Endothelial cell of umbilical vein (primary cell): Measurements from ENCODE around the gene SLC1A3. TPM values are rescaled to one million over a fixed set of nuclear protein-coding genes. Genes with fewer than 3 reads are reported as not detected.

Source experiments
- BruUV-seq: library from RNA; stranded (reverse); fragments of 400-500 nt; replicated peaks from 2 replicates; lab custom pipeline; 2021; lab: Mats Ljungman, UMichigan
- CTCF ChIA-PET: fragments of 300-600, 350-600 bp; sonication (Branson Sonifier 250); formaldehyde crosslinking; loops from one replicate; lab custom pipeline; 2021; ENCODE audit warnings: antibody characterized with exemption, inconsistent platforms; lab: Charles Lee
- POLR2A ChIA-PET: fragments of 300-600, 350-600 bp; sonication (Branson Sonifier 250); formaldehyde crosslinking; loops from one replicate; lab custom pipeline; 2021; ENCODE audit warnings: antibody characterized with exemption, inconsistent platforms; lab: Charles Lee
- DNase-seq: peaks from one replicate; pipeline ENCODE4 v3.0.0-alpha.2; 2011; ENCODE audit warnings: low read depth, low spot score
- FAIRE-seq: peaks from 2 replicates; lab custom pipeline; 2011; peaks lifted over from hg19 to GRCh38; lab: Jason Lieb, UNC
- H2AFZ ChIP-seq: 2 replicates; pipeline ENCODE4 v1.6.0; 2012; ENCODE audit warnings: low read depth, low read length, control low read depth, inconsistent platforms
- H3K27ac ChIP-seq: 2 replicates; pipeline ENCODE4 v1.5.1; 2011; ENCODE audit warnings: low read depth, mild to moderate bottlenecking, control low read depth, low read length, moderate library complexity; ENCODE audit not compliant: insufficient read depth
- H3K27me3 ChIP-seq, 2 experiments: 2 replicates each; pipeline versions ENCODE4 v1.6.0 to v1.6.1; 2011; ENCODE audit warnings: low read length in 2 of 2, mixed read lengths in 1 of 2; ENCODE audit not compliant: control insufficient read depth in 2 of 2, insufficient read depth in 2 of 2
- H3K36me3 ChIP-seq, 2 experiments: 2 replicates in 1 of 2; 3 replicates in 1 of 2; pipeline ENCODE4 v1.5.1; 2011; ENCODE audit warnings: low read length in 2 of 2, mild to moderate bottlenecking in 1 of 2, moderate library complexity in 1 of 2; ENCODE audit not compliant: control insufficient read depth in 2 of 2, insufficient read depth in 2 of 2; ENCODE audit errors: extremely low read depth in 1 of 2
- H3K4me1 ChIP-seq: 3 replicates; pipeline ENCODE4 v1.5.1; 2011; ENCODE audit warnings: mild to moderate bottlenecking, low read length; ENCODE audit not compliant: control insufficient read depth, insufficient read depth; ENCODE audit errors: extremely low read depth
- H3K4me2 ChIP-seq: 2 replicates; pipeline ENCODE4 v1.6.1; 2011; ENCODE audit warnings: low read length, control low read depth, mixed read lengths; ENCODE audit not compliant: insufficient read depth
- H3K4me3 ChIP-seq, 3 experiments: fragments of 200-600 bp in 1 of 3; sonication (generic), shearing (Covaris generic) in 1 of 3; replicated peaks in 1 of 3; 2 replicates each; pipeline ENCODE4 v1.5.1; 2011 to 2016; ENCODE audit warnings: control low read depth in 3 of 3, low read length in 3 of 3, mild to moderate bottlenecking in 2 of 3, inconsistent platforms in 1 of 3, low read depth in 1 of 3, moderate library complexity in 1 of 3; ENCODE audit not compliant: insufficient read depth in 1 of 3
- H3K79me2 ChIP-seq: 2 replicates; pipeline ENCODE4 v1.6.0; 2012; ENCODE audit warnings: low read length, inconsistent platforms; ENCODE audit not compliant: control insufficient read depth, insufficient read depth
- H3K9ac ChIP-seq: replicated peaks from 2 replicates; pipeline ENCODE3; 2011; ENCODE audit warnings: low read length, control low read depth; ENCODE audit not compliant: insufficient read depth; ENCODE audit errors: extremely low read depth
- H3K9me1 ChIP-seq: replicated peaks from 3 replicates; pipeline ENCODE4 v1.6.0; 2011; ENCODE audit warnings: mild to moderate bottlenecking, low read length; ENCODE audit not compliant: control insufficient read depth, insufficient read depth; ENCODE audit errors: extremely low read depth
- H3K9me3 ChIP-seq: replicated peaks from 2 replicates; pipeline ENCODE4 v1.5.1; 2012; ENCODE audit warnings: low read length, inconsistent platforms; ENCODE audit not compliant: control insufficient read depth, insufficient read depth
- H4K20me1 ChIP-seq: replicated peaks from 2 replicates; pipeline ENCODE3; 2011; ENCODE audit warnings: mild to moderate bottlenecking, low read length; ENCODE audit not compliant: control insufficient read depth, insufficient read depth; ENCODE audit errors: extremely low read depth
- EZH2 ChIP-seq: IDR thresholded peaks from 2 replicates; pipeline ENCODE4 v1.6.1; 2012; ENCODE audit warnings: borderline replicate concordance, low read depth, mild to moderate bottlenecking, moderate library complexity, low read length, inconsistent platforms; ENCODE audit not compliant: severe bottlenecking
- FOS ChIP-seq: IDR thresholded peaks from 2 replicates; pipeline ENCODE4 v1.6.1; 2011; ENCODE audit warnings: mild to moderate bottlenecking, low read length, moderate library complexity, borderline replicate concordance; ENCODE audit not compliant: insufficient read depth
- GATA2 ChIP-seq: IDR thresholded peaks from 2 replicates; pipeline ENCODE4 v1.7.0; 2011; ENCODE audit warnings: low read depth, mild to moderate bottlenecking, moderate library complexity, mixed read lengths, low read length; ENCODE audit not compliant: insufficient read length, insufficient read depth
- JUN ChIP-seq: IDR thresholded peaks from 2 replicates; pipeline ENCODE4 v1.6.1; 2011; ENCODE audit warnings: borderline replicate concordance, low read depth; ENCODE audit not compliant: insufficient read length, insufficient read depth
- MYC ChIP-seq: IDR thresholded peaks from one replicate; pipeline ENCODE4 v1.6.1; 2011; ENCODE audit warnings: mild to moderate bottlenecking, low read depth, low read length
- POLR2A ChIP-seq: IDR thresholded peaks from 2 replicates; pipeline ENCODE4 v1.6.1; 2012; ENCODE audit warnings: low read depth, mild to moderate bottlenecking, control low read depth, low read length
- POLR2AphosphoS5 ChIP-seq: IDR thresholded peaks from 2 replicates; pipeline ENCODE4 v1.6.1; 2012; ENCODE audit warnings: low read depth, mild to moderate bottlenecking, control low read depth, low read length, moderate library complexity; ENCODE audit not compliant: insufficient read depth
- dilution Hi-C: fragments of 300-500 bp; cut with MboI; formaldehyde crosslinking; loops from one replicate; pipeline ENCODE4 v1.15.0; 2019; ENCODE audit warnings: low sequenced_read_pairs; ENCODE audit not compliant: extremely low pct_ligation_motif_present
- intact Hi-C: fragments of 100-400 bp; cut with micrococcal nuclease; formaldehyde crosslinking; loops from one replicate; pipeline ENCODE4 v1.10.0; 2022
- polyA plus RNA-seq, 4 experiments: library from polyadenylated mRNA; depleted of rRNA in 3 of 4; stranded (reverse) in 3 of 4; unstranded in 1 of 4; fragments of >200 nt; gene quantifications; 2 replicates each; pipeline versions ENCODE4 v1.2.1 to v1.2.3, GENCODE V29; 2011 to 2012; ENCODE audit warnings: missing spikeins in 1 of 4
- total RNA-seq: library from RNA; stranded (reverse); gene quantifications from 2 replicates; pipeline ENCODE4 v1.2.3, GENCODE V29; 2021
- TF ChIP-seq, protein P1 (sequence below): IDR thresholded peaks from 2 replicates; pipeline ENCODE4 v1.6.1; 2011; ENCODE audit not compliant: insufficient read depth, insufficient read length
- TF ChIP-seq, protein P2 (sequence below), 2 donors: IDR thresholded peaks; 1 replicate in 1 of 2; 2 replicates in 1 of 2; pipeline ENCODE4 v1.5.1; 2011; ENCODE audit warnings: low read length in 2 of 2, mild to moderate bottlenecking in 2 of 2, moderate library complexity in 2 of 2, control low read depth in 1 of 2, inconsistent platforms in 1 of 2, low read depth in 1 of 2; ENCODE audit not compliant: insufficient read depth in 1 of 2; ENCODE audit errors: extremely low read depth in 1 of 2

The SLC1A3 gene
- total and polyA plus RNA-seq, 2 donors (not counting 3 experiments of a cell fraction or from before 2014, with no cell fraction given): 0.36 TPM; not detected in 1

GRCh38 chr5:36680066-36680465 lies 73.7 kb downstream of the SLC1A3 start:
- dilution Hi-C loops (no loop called here), intact Hi-C loops (no loop called here)
- H3K4me2 ChIP-seq: no peak overlapping the region
- no peaks in the 10 kb centered on the region for H3K79me2 ChIP-seq
- TF ChIP-seq POLR2A (no peak), GATA2 (no peak), JUN (no peak)
- no peak overlapping the region for H3K9ac ChIP-seq
- H3K9me3 ChIP-seq: no peaks in the 10 kb centered on the region
- BruUV-seq: no TSS peak
- no peak overlapping the region for H3K4me3 ChIP-seq
- FAIRE-seq (no peak), DNase-seq (no peak)
- no peak overlapping the region for H2AFZ ChIP-seq
- CTCF ChIA-PET: interaction anchor here (0.6 kb wide), 1 partner anchor 97 kb away, joined by 3 read pairs; no protein-coding TSS in a partner anchor
- H3K36me3 ChIP-seq: no peaks in the 10 kb centered on the region
- no peaks in the 10 kb centered on the region for H3K4me1 ChIP-seq
- H3K9me1 ChIP-seq: no peaks in the 10 kb centered on the region
- POLR2A ChIA-PET: no interaction called here
- H4K20me1 ChIP-seq: no peaks in the 10 kb centered on the region
- peaks cover 0 to 2% of the 10 kb centered on the region in 2 experiments for H3K27me3 ChIP-seq
- H3K27ac ChIP-seq: no peak overlapping the region

GRCh38 chr5:36681711-36682110 lies 75.3 kb downstream of the SLC1A3 start:
- dilution Hi-C loops: no loop called here
- Histone ChIP-seq H3K36me3 (no peaks in the 10 kb centered on the region), H3K9ac (no peak overlapping the region), H3K4me3 (no peak overlapping the region), H2AFZ (no peak overlapping the region), H3K27me3 (peaks cover 0 to 2% of the 10 kb centered on the region in 2 experiments), H3K27ac (no peak overlapping the region), H3K4me2 (no peak overlapping the region), H3K79me2 (no peaks in the 10 kb centered on the region), H4K20me1 (no peaks in the 10 kb centered on the region), H3K9me1 (no peaks in the 10 kb centered on the region), H3K4me1 (no peaks in the 10 kb centered on the region), H3K9me3 (no peaks in the 10 kb centered on the region)
- intact Hi-C loops: no loop called here
- TF ChIP-seq MYC: no peak
- TF ChIP-seq, protein P1, sequence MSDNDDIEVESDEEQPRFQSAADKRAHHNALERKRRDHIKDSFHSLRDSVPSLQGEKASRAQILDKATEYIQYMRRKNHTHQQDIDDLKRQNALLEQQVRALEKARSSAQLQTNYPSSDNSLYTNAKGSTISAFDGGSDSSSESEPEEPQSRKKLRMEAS: no peak
- no peak for TF ChIP-seq JUN
- TF ChIP-seq FOS: no peak
- TF ChIP-seq GATA2: no peak
- TF ChIP-seq POLR2A: no peak
- TF ChIP-seq EZH2: no peak
- TF ChIP-seq, protein P2, sequence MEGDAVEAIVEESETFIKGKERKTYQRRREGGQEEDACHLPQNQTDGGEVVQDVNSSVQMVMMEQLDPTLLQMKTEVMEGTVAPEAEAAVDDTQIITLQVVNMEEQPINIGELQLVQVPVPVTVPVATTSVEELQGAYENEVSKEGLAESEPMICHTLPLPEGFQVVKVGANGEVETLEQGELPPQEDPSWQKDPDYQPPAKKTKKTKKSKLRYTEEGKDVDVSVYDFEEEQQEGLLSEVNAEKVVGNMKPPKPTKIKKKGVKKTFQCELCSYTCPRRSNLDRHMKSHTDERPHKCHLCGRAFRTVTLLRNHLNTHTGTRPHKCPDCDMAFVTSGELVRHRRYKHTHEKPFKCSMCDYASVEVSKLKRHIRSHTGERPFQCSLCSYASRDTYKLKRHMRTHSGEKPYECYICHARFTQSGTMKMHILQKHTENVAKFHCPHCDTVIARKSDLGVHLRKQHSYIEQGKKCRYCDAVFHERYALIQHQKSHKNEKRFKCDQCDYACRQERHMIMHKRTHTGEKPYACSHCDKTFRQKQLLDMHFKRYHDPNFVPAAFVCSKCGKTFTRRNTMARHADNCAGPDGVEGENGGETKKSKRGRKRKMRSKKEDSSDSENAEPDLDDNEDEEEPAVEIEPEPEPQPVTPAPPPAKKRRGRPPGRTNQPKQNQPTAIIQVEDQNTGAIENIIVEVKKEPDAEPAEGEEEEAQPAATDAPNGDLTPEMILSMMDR (IDR thresholded peaks at IDR 0.05; ENCODE audit: extremely low read depth in 1 of 2, insufficient read depth in 1 of 2, low read depth in 1 of 2, low read length in 2 of 2): no peak
- TF ChIP-seq POLR2AphosphoS5: no peak
- POLR2A ChIA-PET: no interaction called here
- BruUV-seq: no TSS peak
- CTCF ChIA-PET: no interaction called here
- DNase-seq (no peak), FAIRE-seq (no peak)
